HepG2 (cell line): Measurements from ENCODE around the gene BPIFA1.

Source experiments
- IRF1 ChIP-seq: sonication (generic); formaldehyde crosslinking; IDR thresholded peaks from 2 replicates; pipeline ENCODE4 v1.4.0; 2020; ENCODE audit warnings: low read depth, mild to moderate bottlenecking, missing genetic modification reagents
- NBN ChIP-seq: fragments of 450-650 bp; conservative IDR thresholded peaks from 2 replicates; pipeline ENCODE4 v1.6.1; 2017
- PBX3 ChIP-seq: sonication (generic); formaldehyde crosslinking; IDR thresholded peaks from 2 replicates; pipeline ENCODE4 v1.8.1; 2023; ENCODE audit warnings: missing genetic modification reagents, inconsistent platforms, borderline replicate concordance
- POLR2A ChIP-seq, 2 experiments: IDR thresholded peaks; 2 replicates each; pipeline ENCODE4 v1.6.1; 2011; ENCODE audit warnings: low read depth in 2 of 2, low read length in 2 of 2, mild to moderate bottlenecking in 1 of 2, moderate library complexity in 1 of 2; ENCODE audit not compliant: insufficient read depth in 1 of 2
- RXRB ChIP-seq: IDR thresholded peaks from 2 replicates; pipeline ENCODE4 v1.6.1; 2016; ENCODE audit warnings: borderline replicate concordance, missing genetic modification reagents, missing compliant biosample characterization
- YY1 ChIP-seq: IDR thresholded peaks from 2 replicates; pipeline ENCODE4 v1.6.1; 2011; ENCODE audit warnings: low read length, low read depth, moderate library complexity, mild to moderate bottlenecking; ENCODE audit not compliant: insufficient read depth, insufficient replicate concordance
- ZNF143 ChIP-seq: sonication (generic); formaldehyde crosslinking; IDR thresholded peaks from 2 replicates; pipeline ENCODE4 v1.4.0; 2020; ENCODE audit warnings: missing genetic modification reagents
- ZNF333 ChIP-seq: sonication (generic); formaldehyde crosslinking; IDR thresholded peaks from 2 replicates; pipeline ENCODE4 v1.4.0; 2020; ENCODE audit warnings: mild to moderate bottlenecking, missing genetic modification reagents, borderline replicate concordance
- ZNF431 ChIP-seq: sonication (generic); formaldehyde crosslinking; IDR thresholded peaks from 2 replicates; pipeline ENCODE4 v1.9.0; 2022; ENCODE audit warnings: missing genetic modification reagents, low read depth, mild to moderate bottlenecking, borderline replicate concordance
- TF ChIP-seq, protein P1 (sequence below): IDR thresholded peaks from 2 replicates; pipeline ENCODE4 v1.6.1; 2012; ENCODE audit warnings: inconsistent platforms

DNA sequence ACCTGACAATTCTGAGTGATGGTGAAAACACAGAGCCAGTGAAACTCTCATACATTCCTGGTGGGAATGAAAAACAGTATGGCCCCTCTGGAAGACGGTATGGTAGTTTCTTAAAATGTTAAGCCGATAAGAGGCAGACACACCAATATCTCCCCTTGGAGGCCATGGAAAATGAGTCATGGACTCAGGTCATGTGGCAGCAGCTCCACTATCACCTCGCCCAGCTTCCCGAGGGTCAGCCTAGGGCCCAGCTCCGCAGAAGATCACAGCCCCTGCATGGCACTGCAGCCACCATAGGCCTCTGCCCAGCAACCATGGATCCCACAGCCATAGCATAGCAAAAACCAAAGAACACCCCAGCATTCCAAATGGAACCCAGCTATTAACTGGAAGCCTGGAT lies 21.4 kb downstream of the BPIFA1 start:
- TF ChIP-seq ZNF333 (no peak), ZNF431 (CRISPR knock-in tag) (no peak), PBX3 (CRISPR knock-in tag) (no peak), ZNF143 (no peak), NBN (no peak), POLR2A (IDR thresholded peaks at IDR 0.05; ENCODE audit: insufficient read depth in 1 of 2, low read depth in 2 of 2, low read length in 2 of 2) (no peak), YY1 (no peak), IRF1 (no peak), RXRB (CRISPR knock-in tag) (no peak)
- TF ChIP-seq, protein P1, sequence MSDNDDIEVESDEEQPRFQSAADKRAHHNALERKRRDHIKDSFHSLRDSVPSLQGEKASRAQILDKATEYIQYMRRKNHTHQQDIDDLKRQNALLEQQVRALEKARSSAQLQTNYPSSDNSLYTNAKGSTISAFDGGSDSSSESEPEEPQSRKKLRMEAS = no peak
